KMS-11 (cell line): ENCODE data around the gene CDC45.

Source experiments
- H2AFZ ChIP-seq: fragments of 200-600 bp; sonication (generic); 2 replicates; pipeline ENCODE4 v1.6.1; 2016; ENCODE audit warnings: antibody characterized with exemption, mixed run types, low read depth
- H3K27ac ChIP-seq: fragments of 200-600 bp; sonication (generic); 2 replicates; pipeline ENCODE4 v1.6.1; 2016; ENCODE audit warnings: mild to moderate bottlenecking, mixed run types
- H3K27me3 ChIP-seq: fragments of 200-600 bp; sonication (generic); 2 replicates; pipeline ENCODE4 v1.6.1; 2017; ENCODE audit warnings: mild to moderate bottlenecking, low read depth, mixed run types, moderate library complexity; ENCODE audit not compliant: insufficient read depth
- H3K36me3 ChIP-seq: fragments of 200-600 bp; sonication (generic); 2 replicates; pipeline ENCODE4 v1.6.1; 2017; ENCODE audit warnings: mild to moderate bottlenecking, mixed run types; ENCODE audit not compliant: insufficient read depth
- H3K4me1 ChIP-seq: fragments of 200-600 bp; sonication (generic); 2 replicates; pipeline ENCODE4 v1.6.1; 2016; ENCODE audit warnings: mild to moderate bottlenecking, low read depth, mixed run types; ENCODE audit not compliant: poor library complexity, severe bottlenecking
- H3K4me2 ChIP-seq: fragments of 200-600 bp; sonication (generic); 2 replicates; pipeline ENCODE4 v1.7.0; 2016; ENCODE audit warnings: mild to moderate bottlenecking, mixed run types
- H3K4me3 ChIP-seq: fragments of 200-600 bp; sonication (generic); IDR thresholded peaks from 2 replicates; pipeline ENCODE4 v1.6.1; 2017; ENCODE audit warnings: low read depth, low read length, mixed read lengths; ENCODE audit not compliant: insufficient read depth
- H3K79me2 ChIP-seq: fragments of 200-600 bp; sonication (generic); 2 replicates; pipeline ENCODE4 v1.6.1; 2016; ENCODE audit warnings: low read depth, mixed run types; ENCODE audit not compliant: insufficient read depth
- H3K9ac ChIP-seq: fragments of 200-600 bp; sonication (generic); 2 replicates; pipeline ENCODE4 v1.6.1; 2016; ENCODE audit warnings: mild to moderate bottlenecking, mixed run types
- H4K20me1 ChIP-seq: fragments of 200-600 bp; sonication (generic); 2 replicates; pipeline ENCODE4 v1.6.1; 2016; ENCODE audit warnings: mild to moderate bottlenecking, mixed run types; ENCODE audit not compliant: insufficient read depth
- TF ChIP-seq, protein P1 (sequence below): fragments of 200-600 bp; sonication (generic); conservative IDR thresholded peaks from 2 replicates; pipeline ENCODE4 v1.6.1; 2017; ENCODE audit warnings: low read depth, mild to moderate bottlenecking, antibody characterized with exemption, low read length, moderate library complexity, mixed read lengths

The CDC45 gene

GRCh38 chr22:19508024-19508776 is 28.5 kb downstream of the CDC45 start:
- Histone ChIP-seq H3K36me3 (no peaks in the 10 kb centered on the region), H3K4me1 (no peaks in the 10 kb centered on the region), H3K27me3 (no peaks in the 10 kb centered on the region), H3K4me2 (no peak overlapping the region), H2AFZ (no peak overlapping the region), H3K9ac (no peak overlapping the region), H4K20me1 (no peaks in the 10 kb centered on the region), H3K79me2 (no peaks in the 10 kb centered on the region), H3K4me3 (no peak overlapping the region), H3K27ac (no peak overlapping the region)
- TF ChIP-seq, protein P1, sequence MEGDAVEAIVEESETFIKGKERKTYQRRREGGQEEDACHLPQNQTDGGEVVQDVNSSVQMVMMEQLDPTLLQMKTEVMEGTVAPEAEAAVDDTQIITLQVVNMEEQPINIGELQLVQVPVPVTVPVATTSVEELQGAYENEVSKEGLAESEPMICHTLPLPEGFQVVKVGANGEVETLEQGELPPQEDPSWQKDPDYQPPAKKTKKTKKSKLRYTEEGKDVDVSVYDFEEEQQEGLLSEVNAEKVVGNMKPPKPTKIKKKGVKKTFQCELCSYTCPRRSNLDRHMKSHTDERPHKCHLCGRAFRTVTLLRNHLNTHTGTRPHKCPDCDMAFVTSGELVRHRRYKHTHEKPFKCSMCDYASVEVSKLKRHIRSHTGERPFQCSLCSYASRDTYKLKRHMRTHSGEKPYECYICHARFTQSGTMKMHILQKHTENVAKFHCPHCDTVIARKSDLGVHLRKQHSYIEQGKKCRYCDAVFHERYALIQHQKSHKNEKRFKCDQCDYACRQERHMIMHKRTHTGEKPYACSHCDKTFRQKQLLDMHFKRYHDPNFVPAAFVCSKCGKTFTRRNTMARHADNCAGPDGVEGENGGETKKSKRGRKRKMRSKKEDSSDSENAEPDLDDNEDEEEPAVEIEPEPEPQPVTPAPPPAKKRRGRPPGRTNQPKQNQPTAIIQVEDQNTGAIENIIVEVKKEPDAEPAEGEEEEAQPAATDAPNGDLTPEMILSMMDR: no peak

DNA sequence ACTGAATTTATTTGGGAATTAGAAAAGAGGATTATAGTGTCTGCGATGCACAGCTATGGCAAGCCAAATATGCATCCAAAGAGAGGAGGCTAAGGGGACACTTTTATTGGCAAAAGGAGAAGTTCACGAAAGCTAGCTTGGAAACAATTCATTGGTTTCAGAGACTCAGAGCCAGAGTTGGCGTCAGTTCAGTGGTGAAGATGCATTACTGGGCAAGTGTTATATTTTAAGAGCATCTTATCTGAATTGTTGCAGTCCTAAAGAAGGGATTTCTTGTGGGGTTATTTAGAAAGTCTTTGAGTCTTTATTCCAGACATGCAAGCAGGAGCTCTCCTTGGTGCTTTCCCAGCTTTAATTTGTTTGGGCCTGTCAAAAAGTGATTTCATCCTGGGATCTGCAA is 29.5 kb downstream of the CDC45 start:
- Histone ChIP-seq H3K4me1 (no peaks in the 10 kb centered on the region), H3K27me3 (no peaks in the 10 kb centered on the region), H3K36me3 (no peaks in the 10 kb centered on the region), H3K4me3 (no peak overlapping the region), H4K20me1 (no peaks in the 10 kb centered on the region), H3K27ac (no peak overlapping the region), H3K9ac (no peak overlapping the region), H2AFZ (no peak overlapping the region), H3K79me2 (no peaks in the 10 kb centered on the region), H3K4me2 (no peak overlapping the region)
- TF ChIP-seq, protein P1: no peak

DNA sequence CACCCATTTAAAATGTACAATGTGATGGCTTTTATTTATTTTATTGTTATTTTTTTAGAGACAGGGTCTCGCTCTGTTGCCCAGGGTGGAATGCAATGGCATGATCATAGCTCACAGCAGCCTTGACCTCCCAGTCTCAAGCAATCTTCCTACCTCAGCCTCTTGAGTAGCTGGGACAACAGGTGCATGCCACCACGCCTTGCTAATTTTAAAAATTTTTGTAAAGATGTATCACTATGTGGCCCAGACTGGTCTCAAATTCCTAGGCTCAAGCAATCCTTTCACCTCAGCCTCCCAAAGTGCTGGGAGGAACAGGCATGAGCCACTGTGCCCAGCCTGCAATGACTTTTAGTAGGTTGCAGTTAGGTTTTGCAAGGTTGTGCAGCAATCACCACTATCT is 30.2 kb downstream of the CDC45 start:
- H3K4me3 ChIP-seq: no peak overlapping the region
- no peaks in the 10 kb centered on the region for H3K36me3 ChIP-seq
- H2AFZ ChIP-seq: no peak overlapping the region
- no peak overlapping the region for H3K9ac ChIP-seq
- H3K27ac ChIP-seq: no peak overlapping the region
- no peak overlapping the region for H3K4me2 ChIP-seq
- H4K20me1 ChIP-seq: no peaks in the 10 kb centered on the region
- TF ChIP-seq, protein P1: no peak
- no peaks in the 10 kb centered on the region for H3K27me3 ChIP-seq
- H3K4me1 ChIP-seq: no peaks in the 10 kb centered on the region
- no peaks in the 10 kb centered on the region for H3K79me2 ChIP-seq

DNA sequence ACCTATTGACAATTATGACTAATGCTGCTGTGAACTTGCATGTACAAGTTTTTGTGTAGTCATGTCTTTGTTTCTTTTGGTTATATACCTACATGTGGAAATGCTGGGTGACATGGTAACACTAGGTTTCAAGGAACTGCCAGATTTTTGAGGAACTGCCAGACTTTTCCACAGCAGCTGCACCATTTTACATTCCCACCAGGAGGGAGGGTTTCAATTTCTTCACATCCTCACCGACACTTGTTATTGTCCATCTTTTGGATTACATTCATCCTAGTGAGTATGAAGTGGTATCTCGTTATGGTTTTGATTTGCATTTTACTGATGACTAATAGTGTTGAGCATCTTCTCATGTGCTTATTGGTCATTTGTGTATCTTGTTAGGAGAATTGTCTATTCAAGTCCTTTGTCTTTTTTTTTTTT is 31.2 kb downstream of the CDC45 start:
- Histone ChIP-seq H3K9ac (no peak overlapping the region), H3K4me3 (no peak overlapping the region), H3K4me2 (no peak overlapping the region), H2AFZ (no peak overlapping the region), H3K27ac (no peak overlapping the region), H3K4me1 (no peaks in the 10 kb centered on the region), H3K27me3 (no peaks in the 10 kb centered on the region), H4K20me1 (no peaks in the 10 kb centered on the region), H3K79me2 (no peaks in the 10 kb centered on the region), H3K36me3 (no peaks in the 10 kb centered on the region)
- TF ChIP-seq, protein P1: no peak
